ENCODE results near the gene TBCCD1. TPM values are rescaled to one million over a fixed set of nuclear protein-coding genes. Genes with fewer than 3 reads are reported as not detected.
"Not testable (repeated sequence)": the region's sequence is repeated elsewhere in the genome, so short reads cannot be mapped to it uniquely, and the experiment has no call there.

Gene TBCCD1
- total and polyA plus RNA-seq, 3 experiments from 2014 or later, result 17.6 to 26.0 (median 18.3) TPM

- H3K27me3 Mint-ChIP-seq; H3K27me3 ChIP-seq (ENCODE audit: insufficient read depth, low read length, poor library complexity, severe bottlenecking); H3K9me3 ChIP-seq (ENCODE audit: low read length); DNase-seq; H3K9me3 Mint-ChIP-seq: not testable (repeated sequence)
- Histone ChIP-seq H3K4me3 (ENCODE audit: low read length) (peak overlapping the region; percentile 77), H3K36me3 (ENCODE audit: insufficient read depth, low read length) (peaks cover 18% of the 10 kb centered on the region), H3K4me1 (ENCODE audit: insufficient read depth, low read length) (peaks cover 39% of the 10 kb centered on the region), H3K27ac (ENCODE audit: low read depth, low read length) (peak overlapping the region; percentile 98)
- H3K4me3 Mint-ChIP-seq, result peak overlapping the region; percentile 86 to 99 (median 89)
- H3K27ac Mint-ChIP-seq, result peak overlapping the region in 7 of 8 donors; percentile 93 to 100 (median 98)
- H3K4me1 Mint-ChIP-seq, result peaks cover 57 to 74% (median 72%) of the 10 kb centered on the region in 3 donors
- ChIA-PET POLR2A (interaction anchor here (0.6 to 4.3 kb wide), 6 partner anchors 16 to 647 kb away, joined by 3 to 35 read pairs (median 6); partner anchors contain the start of genes EIF4A2 and TRA2B), CTCF (interaction anchor here (1.2 to 3.1 kb wide), 4 partner anchors 29 to 631 kb away, joined by 4 to 15 read pairs (median 6); partner anchors contain the start of gene TRA2B)
- peaks cover 0 to 43% (median 6%) of the 10 kb centered on the region in 3 donors for H3K36me3 Mint-ChIP-seq
Observed at GRCh38 chr3:186569361-186569760, 2.2 kb upstream of the TBCCD1 start.

GRCh38 chr3:186566772-186567071 is 417 bp downstream of the TBCCD1 start:
- Histone ChIP-seq H3K27ac (ENCODE audit: low read depth, low read length) (peak overlapping the region; percentile 87), H3K9me3 (ENCODE audit: low read length) (no peaks in the 10 kb centered on the region), H3K27me3 (ENCODE audit: insufficient read depth, low read length, poor library complexity, severe bottlenecking) (no peaks in the 10 kb centered on the region), H3K4me3 (ENCODE audit: low read length) (peak overlapping the region; percentile 77), H3K4me1 (ENCODE audit: insufficient read depth, low read length) (peaks cover 43% of the 10 kb centered on the region), H3K36me3 (ENCODE audit: insufficient read depth, low read length) (peaks cover 8% of the 10 kb centered on the region)
- Mint-ChIP-seq H3K4me1 (peaks cover 67 to 81% (median 79%) of the 10 kb centered on the region in 3 donors), H3K4me3 (peak overlapping the region; percentile 85 to 97 (median 94)), H3K27me3 (no peaks in the 10 kb centered on the region), H3K36me3 (peaks cover 0 to 43% (median 2%) of the 10 kb centered on the region in 3 donors), H3K9me3 (no peaks in the 10 kb centered on the region), H3K27ac (peak overlapping the region; percentile 93 to 98 (median 97))
- ChIA-PET POLR2A (interaction anchor here (1.4 kb wide), 1 partner anchor 981 kb away, joined by 4 read pairs; the partner anchor contains the start of gene SENP2), CTCF (interaction anchor here (3.1 kb wide), 1 partner anchor 50 kb away, joined by 15 read pairs; no protein-coding TSS in a partner anchor)
- DNase-seq, result no peak

- Histone ChIP-seq H3K36me3 (ENCODE audit: insufficient read depth, low read length) (peaks cover 8% of the 10 kb centered on the region), H3K9me3 (ENCODE audit: low read length) (no peaks in the 10 kb centered on the region), H3K4me1 (ENCODE audit: insufficient read depth, low read length) (peaks cover 38% of the 10 kb centered on the region), H3K27me3 (ENCODE audit: insufficient read depth, low read length, poor library complexity, severe bottlenecking) (no peaks in the 10 kb centered on the region), H3K27ac (ENCODE audit: low read depth, low read length) (no peak overlapping the region), H3K4me3 (ENCODE audit: low read length) (no peak overlapping the region)
- H3K27me3 Mint-ChIP-seq, result no peaks in the 10 kb centered on the region
- no peaks in the 10 kb centered on the region for H3K9me3 Mint-ChIP-seq
- no peak for DNase-seq
- POLR2A ChIA-PET, result no interaction called here
- peak overlapping the region in 4 of 7 donors; percentile 0 to 78 (median 27) for H3K4me3 Mint-ChIP-seq
- CTCF ChIA-PET, result interaction anchor here (0.6 kb wide), 1 partner anchor 193 kb away, joined by 3 read pairs; no protein-coding TSS in a partner anchor
- peaks cover 0 to 45% (median 7%) of the 10 kb centered on the region in 3 donors for H3K36me3 Mint-ChIP-seq
- H3K4me1 Mint-ChIP-seq, result peaks cover 68 to 83% (median 80%) of the 10 kb centered on the region in 3 donors
- H3K27ac Mint-ChIP-seq, result peak overlapping the region in 3 of 8 donors; percentile 38 to 58 (median 41)
Observed at GRCh38 chr3:186564586-186564985, 2.6 kb downstream of the TBCCD1 start.

GRCh38 chr3:186552408-186553031 is 14.6 kb downstream of the TBCCD1 start:
- Mint-ChIP-seq H3K4me1 (no peaks in the 10 kb centered on the region), H3K4me3 (no peak overlapping the region), H3K9me3 (no peaks in the 10 kb centered on the region), H3K27me3 (no peaks in the 10 kb centered on the region), H3K36me3 (peaks cover 5 to 72% (median 24%) of the 10 kb centered on the region in 3 donors), H3K27ac (no peak overlapping the region)
- H3K4me3 ChIP-seq (ENCODE audit: low read length), result no peak overlapping the region
- H3K9me3 ChIP-seq (ENCODE audit: low read length), result no peaks in the 10 kb centered on the region
- DNase-seq, result no peak
- H3K36me3 ChIP-seq (ENCODE audit: insufficient read depth, low read length), result peaks cover 22% of the 10 kb centered on the region
- H3K27ac ChIP-seq (ENCODE audit: low read depth, low read length), result no peak overlapping the region
- H3K27me3 ChIP-seq (ENCODE audit: insufficient read depth, low read length, poor library complexity, severe bottlenecking), result no peaks in the 10 kb centered on the region
- CTCF ChIA-PET, result interaction anchor here (0.7 to 1.6 kb wide), 2 partner anchors 12 to 62 kb away, joined by 3 to 6 read pairs; no protein-coding TSS in a partner anchor
- POLR2A ChIA-PET, result no interaction called here
- no peaks in the 10 kb centered on the region for H3K4me1 ChIP-seq (ENCODE audit: insufficient read depth, low read length)

GRCh38 chr3:186551387-186551786 is 15.8 kb downstream of the TBCCD1 start:
- Histone ChIP-seq H3K36me3 (ENCODE audit: insufficient read depth, low read length) (peaks cover 20% of the 10 kb centered on the region), H3K4me1 (ENCODE audit: insufficient read depth, low read length) (no peaks in the 10 kb centered on the region), H3K27me3 (ENCODE audit: insufficient read depth, low read length, poor library complexity, severe bottlenecking) (no peaks in the 10 kb centered on the region), H3K9me3 (ENCODE audit: low read length) (no peaks in the 10 kb centered on the region), H3K4me3 (ENCODE audit: low read length) (no peak overlapping the region), H3K27ac (ENCODE audit: low read depth, low read length) (no peak overlapping the region)
- H3K9me3 Mint-ChIP-seq, result no peaks in the 10 kb centered on the region
- ChIA-PET CTCF (interaction anchor here (1.6 kb wide), 1 partner anchor 11 kb away, joined by 6 read pairs; no protein-coding TSS in a partner anchor), POLR2A (no interaction called here)
- H3K27me3 Mint-ChIP-seq, result no peaks in the 10 kb centered on the region
- no peak for DNase-seq
- H3K4me3 Mint-ChIP-seq, result no peak overlapping the region
- no peaks in the 10 kb centered on the region for H3K4me1 Mint-ChIP-seq
- H3K36me3 Mint-ChIP-seq, result peaks cover 5 to 66% (median 17%) of the 10 kb centered on the region in 3 donors
- no peak overlapping the region for H3K27ac Mint-ChIP-seq

GRCh38 chr3:186549497-186549896 is 17.6 kb downstream of the TBCCD1 start:
- Histone ChIP-seq H3K4me3 (ENCODE audit: low read length) (no peak overlapping the region), H3K36me3 (ENCODE audit: insufficient read depth, low read length) (peaks cover 6% of the 10 kb centered on the region), H3K4me1 (ENCODE audit: insufficient read depth, low read length) (no peaks in the 10 kb centered on the region), H3K9me3 (ENCODE audit: low read length) (no peaks in the 10 kb centered on the region), H3K27me3 (ENCODE audit: insufficient read depth, low read length, poor library complexity, severe bottlenecking) (no peaks in the 10 kb centered on the region), H3K27ac (ENCODE audit: low read depth, low read length) (no peak overlapping the region)
- Mint-ChIP-seq H3K27me3 (no peaks in the 10 kb centered on the region), H3K27ac (no peak overlapping the region), H3K9me3 (no peaks in the 10 kb centered on the region), H3K4me1 (no peaks in the 10 kb centered on the region), H3K36me3 (peaks cover 4 to 62% (median 14%) of the 10 kb centered on the region in 3 donors), H3K4me3 (no peak overlapping the region)
- DNase-seq, result no peak
- ChIA-PET POLR2A (no interaction called here), CTCF (interaction anchor here (2.6 kb wide), 1 partner anchor 10 kb away, joined by 11 read pairs; no protein-coding TSS in a partner anchor)

GRCh38 chr3:186544281-186544680 is 22.9 kb downstream of the TBCCD1 start, which contains the start of gene CRYGS:
TSS of gene CRYGS (minus strand) at chr3:186544380. CDS start at chr3:186544326, 54 bp downstream.
- H3K4me1 Mint-ChIP-seq, result peaks cover 8 to 9% (median 8%) of the 10 kb centered on the region in 3 donors
- Histone ChIP-seq H3K9me3 (ENCODE audit: low read length) (no peaks in the 10 kb centered on the region), H3K4me3 (ENCODE audit: low read length) (no peak within 1 kb of the TSS), H3K4me1 (ENCODE audit: insufficient read depth, low read length) (no peaks in the 10 kb centered on the region), H3K36me3 (ENCODE audit: insufficient read depth, low read length) (no peaks in the 10 kb centered on the region), H3K27me3 (ENCODE audit: insufficient read depth, low read length, poor library complexity, severe bottlenecking) (no peaks in the 10 kb centered on the region), H3K27ac (ENCODE audit: low read depth, low read length) (no peak within 1 kb of the TSS)
- H3K27ac Mint-ChIP-seq, result peak within 1 kb of the TSS in 1 of 8 donors; percentile 23
- no peaks in the 10 kb centered on the region for H3K27me3 Mint-ChIP-seq
- H3K36me3 Mint-ChIP-seq, result peaks cover 0 to 33% (median 9%) of the 10 kb centered on the region in 3 donors
- no peaks in the 10 kb centered on the region for H3K9me3 Mint-ChIP-seq
- no peak for DNase-seq
- ChIA-PET POLR2A (no interaction called here), CTCF (interaction anchor here (0.7 to 6.4 kb wide), 4 partner anchors 73 to 566 kb away, joined by 3 to 82 read pairs (median 6); no protein-coding TSS in a partner anchor)
- no peak within 1 kb of the TSS for H3K4me3 Mint-ChIP-seq

GRCh38 chr3:186540835-186541226 is 26.3 kb downstream of the TBCCD1 start:
- H3K4me1 Mint-ChIP-seq, result peaks cover 8 to 19% (median 8%) of the 10 kb centered on the region in 3 donors
- peaks cover 0 to 20% (median 2%) of the 10 kb centered on the region in 3 donors for H3K36me3 Mint-ChIP-seq
- H3K36me3 ChIP-seq (ENCODE audit: insufficient read depth, low read length), result no peaks in the 10 kb centered on the region
- no peaks in the 10 kb centered on the region for H3K9me3 Mint-ChIP-seq
- no peaks in the 10 kb centered on the region for H3K27me3 Mint-ChIP-seq
- POLR2A ChIA-PET, result no interaction called here
- no peak for DNase-seq
- peak overlapping the region in 5 of 8 donors; percentile 7 to 78 (median 27) for H3K27ac Mint-ChIP-seq
- H3K27ac ChIP-seq (ENCODE audit: low read depth, low read length), result no peak overlapping the region
- no peak overlapping the region for H3K4me3 Mint-ChIP-seq
- H3K27me3 ChIP-seq (ENCODE audit: insufficient read depth, low read length, poor library complexity, severe bottlenecking), result no peaks in the 10 kb centered on the region
- H3K4me3 ChIP-seq (ENCODE audit: low read length), result no peak overlapping the region
- CTCF ChIA-PET, result interaction anchor here (0.7 to 6.4 kb wide), 26 partner anchors 9 to 597 kb away, joined by 3 to 82 read pairs (median 6); partner anchors contain the start of gene DNAJB11
- H3K9me3 ChIP-seq (ENCODE audit: low read length), result no peaks in the 10 kb centered on the region
- no peaks in the 10 kb centered on the region for H3K4me1 ChIP-seq (ENCODE audit: insufficient read depth, low read length)
